HEK293T (cell line): ENCODE results near the gene TMPRSS2.

Experiments
- CTCF ChIA-PET: fragments of 350-600 bp; formaldehyde crosslinking; extraction: SDS; loops from one replicate; lab custom pipeline; 2021; ENCODE audit warnings: antibody characterized with exemption, inconsistent platforms; lab: Yijun Ruan, JAX
- POLR2A ChIA-PET: fragments of 350-600 bp; formaldehyde crosslinking; extraction: SDS; loops from one replicate; lab custom pipeline; 2020; ENCODE audit warnings: antibody characterized with exemption, inconsistent platforms; lab: Yijun Ruan, JAX
- DNase-seq: peaks from one replicate; pipeline ENCODE4 v3.0.0; 2012; ENCODE audit warnings: mixed read lengths; ENCODE audit errors: extremely low spot score
- ARNT ChIP-seq: fragments of 450-650 bp; IDR thresholded peaks from 2 replicates; pipeline ENCODE4 v1.6.1; 2017; ENCODE audit warnings: mild to moderate bottlenecking
- BHLHE40 ChIP-seq: fragments of 450-650 bp; IDR thresholded peaks from 2 replicates; pipeline ENCODE4 v1.6.1; 2016; ENCODE audit warnings: mild to moderate bottlenecking, moderate library complexity, borderline replicate concordance
- CTBP1 ChIP-seq: fragments of 450-650 bp; IDR thresholded peaks from 2 replicates; pipeline ENCODE4 v1.6.1; 2016; ENCODE audit warnings: borderline replicate concordance
- ELF4 ChIP-seq: fragments of 450-650 bp; IDR thresholded peaks from 2 replicates; pipeline ENCODE4 v1.6.1; 2017; ENCODE audit warnings: antibody characterized with exemption
- FOXA1 ChIP-seq: fragments of 450-650 bp; IDR thresholded peaks from 2 replicates; pipeline ENCODE4 v1.6.1; 2016; ENCODE audit warnings: mild to moderate bottlenecking
- FOXK2 ChIP-seq: fragments of 450-650 bp; IDR thresholded peaks from 2 replicates; pipeline ENCODE4 v1.6.1; 2016; ENCODE audit warnings: mild to moderate bottlenecking
- FOXM1 ChIP-seq: fragments of 450-650 bp; IDR thresholded peaks from 2 replicates; pipeline ENCODE4 v1.6.1; 2017; ENCODE audit warnings: mild to moderate bottlenecking, borderline replicate concordance
- HDGF ChIP-seq: fragments of 450-650 bp; IDR thresholded peaks from 2 replicates; pipeline ENCODE4 v1.6.1; 2017; ENCODE audit warnings: antibody characterized with exemption, borderline replicate concordance
- L3MBTL2 ChIP-seq: fragments of 450-650 bp; conservative IDR thresholded peaks from 2 replicates; pipeline ENCODE4 v1.6.1; 2016; ENCODE audit warnings: mild to moderate bottlenecking
- LEF1 ChIP-seq: fragments of 450-650 bp; IDR thresholded peaks from 2 replicates; pipeline ENCODE4 v1.6.1; 2017; ENCODE audit warnings: mild to moderate bottlenecking, borderline replicate concordance
- NFRKB ChIP-seq: fragments of 450-650 bp; IDR thresholded peaks from 2 replicates; pipeline ENCODE4 v1.6.1; 2016; ENCODE audit warnings: mild to moderate bottlenecking, moderate library complexity
- PKNOX1 ChIP-seq: fragments of 450-650 bp; IDR thresholded peaks from 2 replicates; pipeline ENCODE4 v1.6.1; 2016
- SP1 ChIP-seq: fragments of 450-650 bp; IDR thresholded peaks from 2 replicates; pipeline ENCODE4 v1.6.1; 2017
- SUZ12 ChIP-seq: fragments of 450-650 bp; IDR thresholded peaks from 2 replicates; pipeline ENCODE4 v1.6.1; 2016; ENCODE audit warnings: mild to moderate bottlenecking
- TARDBP ChIP-seq: fragments of 450-650 bp; IDR thresholded peaks from 2 replicates; pipeline ENCODE4 v1.6.1; 2016
- ZNF384 ChIP-seq: fragments of 450-650 bp; IDR thresholded peaks from 2 replicates; pipeline ENCODE4 v1.6.1; 2016

Gene TMPRSS2

GRCh38 chr21:41441546-41441945 is 66.4 kb downstream of the TMPRSS2 start:
- ChIA-PET CTCF (no interaction called here), POLR2A (no interaction called here)
- DNase-seq: no peak
- TF ChIP-seq SP1: no peak
- TF ChIP-seq CTBP1: no peak

- no peak for DNase-seq
- ChIA-PET CTCF (no interaction called here), POLR2A (no interaction called here)
- TF ChIP-seq L3MBTL2 (no peak), FOXK2 (no peak), LEF1 (no peak), NFRKB (no peak)
These were observed 68.7 kb downstream of the TMPRSS2 start for GRCh38 chr21:41439248-41439647.

GRCh38 chr21:41438425-41439113 is 69.4 kb downstream of the TMPRSS2 start:
- POLR2A ChIA-PET: no interaction called here
- TF ChIP-seq FOXK2: no peak
- no peak for TF ChIP-seq NFRKB
- no peak for TF ChIP-seq ELF4
- TF ChIP-seq SUZ12: no peak
- no peak for TF ChIP-seq ZNF384
- TF ChIP-seq FOXM1: no peak
- no peak for TF ChIP-seq FOXA1
- no peak for TF ChIP-seq CTBP1
- no peak for TF ChIP-seq LEF1
- TF ChIP-seq L3MBTL2: no peak
- no peak for TF ChIP-seq BHLHE40
- no peak for TF ChIP-seq PKNOX1
- TF ChIP-seq ARNT: no peak
- TF ChIP-seq SP1: no peak
- CTCF ChIA-PET: no interaction called here
- no peak for DNase-seq

- ChIA-PET POLR2A (no interaction called here), CTCF (no interaction called here)
- no peak for DNase-seq
- TF ChIP-seq ARNT (no peak), TARDBP (no peak), PKNOX1 (no peak), L3MBTL2 (no peak), SP1 (no peak), ELF4 (no peak), CTBP1 (no peak), LEF1 (no peak)
These were observed 70.2 kb downstream of the TMPRSS2 start for GRCh38 chr21:41437729-41438128.

GRCh38 chr21:41435706-41436105 is 72.3 kb downstream of the TMPRSS2 start:
- no peak for DNase-seq
- TF ChIP-seq BHLHE40 (no peak), NFRKB (no peak), FOXK2 (no peak), TARDBP (no peak), ELF4 (no peak), L3MBTL2 (no peak), SP1 (no peak), FOXM1 (no peak), ZNF384 (no peak), FOXA1 (no peak), SUZ12 (no peak), LEF1 (no peak), HDGF (no peak), PKNOX1 (no peak), ARNT (no peak), CTBP1 (no peak)
- ChIA-PET CTCF (no interaction called here), POLR2A (no interaction called here)

- CTCF ChIA-PET: no interaction called here
- POLR2A ChIA-PET: no interaction called here
These were observed 74.4 kb downstream of the TMPRSS2 start for GRCh38 chr21:41433566-41433965.

More at GRCh38 chr21:41433566-41433965, 74.4 kb downstream of the TMPRSS2 start:
- DNase-seq: no peak
- TF ChIP-seq FOXA1: no peak
- no peak for TF ChIP-seq CTBP1
- TF ChIP-seq L3MBTL2: no peak
- no peak for TF ChIP-seq ARNT
- TF ChIP-seq FOXM1: no peak
- TF ChIP-seq ZNF384: no peak
- no peak for TF ChIP-seq ELF4
- no peak for TF ChIP-seq SP1
- TF ChIP-seq HDGF: no peak
- no peak for TF ChIP-seq PKNOX1
- TF ChIP-seq LEF1: no peak
- no peak for TF ChIP-seq TARDBP
- TF ChIP-seq BHLHE40: no peak
- TF ChIP-seq SUZ12: no peak
- TF ChIP-seq NFRKB: no peak
- no peak for TF ChIP-seq FOXK2
